ENCODE results near the gene PCID2. TPM values are rescaled to one million over a fixed set of nuclear protein-coding genes. Genes with fewer than 3 reads are reported as not detected.

The PCID2 gene
- polyA plus RNA-seq, 3 donors from 2014 or later = 47.8 to 63.2 (median 60.2) TPM

GRCh38 chr13:113151745-113152690, 56.5 kb downstream of the PCID2 start:
- Mint-ChIP-seq H3K27me3 (ENCODE audit: low read depth in 3 of 3) (peaks cover 18 to 29% (median 24%) of the 10 kb centered on the region in 3 donors), H3K36me3 (no peaks in the 10 kb centered on the region), H3K4me3 (peak overlapping the region; percentile 79 to 94 (median 87)), H3K27ac (peak overlapping the region; percentile 68 to 96 (median 91)), H3K9me3 (no peaks in the 10 kb centered on the region), H3K4me1 (peaks cover 25 to 30% of the 10 kb centered on the region in 2 donors)
- DNase-seq = peak in 1 of 3 donors; percentile 28

GRCh38 chr13:113150550-113151365, 57.7 kb downstream of the PCID2 start:
- Mint-ChIP-seq H3K9me3 (no peaks in the 10 kb centered on the region), H3K4me1 (peaks cover 25 to 30% of the 10 kb centered on the region in 2 donors), H3K27me3 (ENCODE audit: low read depth in 3 of 3) (peaks cover 18 to 29% (median 24%) of the 10 kb centered on the region in 3 donors), H3K27ac (no peak overlapping the region), H3K4me3 (peak overlapping the region in 1 of 5 donors; percentile 10), H3K36me3 (no peaks in the 10 kb centered on the region)
- no peak for DNase-seq

- H3K27ac Mint-ChIP-seq = no peak overlapping the region
- H3K9me3 Mint-ChIP-seq = no peaks in the 10 kb centered on the region
- no peaks in the 10 kb centered on the region for H3K36me3 Mint-ChIP-seq
- no peak overlapping the region for H3K4me3 Mint-ChIP-seq
- DNase-seq = no peak
- H3K27me3 Mint-ChIP-seq (ENCODE audit: low read depth in 3 of 3) = peaks cover 16 to 29% (median 20%) of the 10 kb centered on the region in 3 donors
- peaks cover 21 to 25% of the 10 kb centered on the region in 2 donors for H3K4me1 Mint-ChIP-seq
Observed at GRCh38 chr13:113149711-113150549, 58.5 kb downstream of the PCID2 start.

- no peak for DNase-seq
Observed at GRCh38 chr13:113148940-113149503, 59.4 kb downstream of the PCID2 start.

GRCh38 chr13:113148407-113148806, 60.1 kb downstream of the PCID2 start:
- peaks cover 9 to 18% (median 11%) of the 10 kb centered on the region in 3 donors for H3K27me3 Mint-ChIP-seq (ENCODE audit: low read depth in 3 of 3)
- no peaks in the 10 kb centered on the region for H3K9me3 Mint-ChIP-seq
- DNase-seq = no peak
- peaks cover 11 to 14% of the 10 kb centered on the region in 2 donors for H3K4me1 Mint-ChIP-seq
- H3K27ac Mint-ChIP-seq = no peak overlapping the region
- no peaks in the 10 kb centered on the region for H3K36me3 Mint-ChIP-seq
- no peak overlapping the region for H3K4me3 Mint-ChIP-seq

More at GRCh38 chr13:113148940-113149503, 59.4 kb downstream of the PCID2 start:
- no peaks in the 10 kb centered on the region for H3K36me3 Mint-ChIP-seq
- H3K27me3 Mint-ChIP-seq (ENCODE audit: low read depth in 3 of 3) = peaks cover 14 to 23% (median 15%) of the 10 kb centered on the region in 3 donors
- no peaks in the 10 kb centered on the region for H3K9me3 Mint-ChIP-seq
- no peak overlapping the region for H3K4me3 Mint-ChIP-seq
- H3K27ac Mint-ChIP-seq = no peak overlapping the region
- peaks cover 15 to 18% of the 10 kb centered on the region in 2 donors for H3K4me1 Mint-ChIP-seq

GRCh38 chr13:113147206-113147605, 61.3 kb downstream of the PCID2 start:
- Mint-ChIP-seq H3K4me1 (peaks cover 3 to 6% of the 10 kb centered on the region in 2 donors), H3K4me3 (no peak overlapping the region)

GRCh38 chr13:113146750-113147149, 61.7 kb downstream of the PCID2 start:
- DNase-seq = no peak
- H3K4me3 Mint-ChIP-seq = no peak overlapping the region
- H3K27ac Mint-ChIP-seq = no peak overlapping the region
- H3K36me3 Mint-ChIP-seq = no peaks in the 10 kb centered on the region
- no peaks in the 10 kb centered on the region for H3K9me3 Mint-ChIP-seq
- H3K27me3 Mint-ChIP-seq (ENCODE audit: low read depth in 3 of 3) = peaks cover 0 to 9% (median 5%) of the 10 kb centered on the region in 3 donors
- peaks cover 0 to 3% of the 10 kb centered on the region in 2 donors for H3K4me1 Mint-ChIP-seq

More at GRCh38 chr13:113147206-113147605, 61.3 kb downstream of the PCID2 start:
- DNase-seq = no peak
- Mint-ChIP-seq H3K9me3 (no peaks in the 10 kb centered on the region), H3K27ac (no peak overlapping the region), H3K27me3 (ENCODE audit: low read depth in 3 of 3) (peaks cover 2 to 9% (median 5%) of the 10 kb centered on the region in 3 donors), H3K36me3 (no peaks in the 10 kb centered on the region)

GRCh38 chr13:113145911-113146598, 62.4 kb downstream of the PCID2 start:
- no peaks in the 10 kb centered on the region for H3K36me3 Mint-ChIP-seq
- no peak overlapping the region for H3K27ac Mint-ChIP-seq
- peaks cover 0 to 9% (median 2%) of the 10 kb centered on the region in 3 donors for H3K27me3 Mint-ChIP-seq (ENCODE audit: low read depth in 3 of 3)
- no peaks in the 10 kb centered on the region for H3K9me3 Mint-ChIP-seq
- H3K4me3 Mint-ChIP-seq = no peak overlapping the region
- no peak for DNase-seq
- peaks cover 0 to under 1% of the 10 kb centered on the region in 2 donors for H3K4me1 Mint-ChIP-seq

- DNase-seq = no peak
Observed at GRCh38 chr13:113145496-113145895, 63.0 kb downstream of the PCID2 start.

GRCh38 chr13:113144255-113144629, 64.2 kb downstream of the PCID2 start:
- Mint-ChIP-seq H3K27ac (no peak overlapping the region), H3K27me3 (ENCODE audit: low read depth in 3 of 3) (peaks cover 0 to 7% (median 0%) of the 10 kb centered on the region in 3 donors), H3K9me3 (no peaks in the 10 kb centered on the region), H3K36me3 (no peaks in the 10 kb centered on the region), H3K4me3 (no peak overlapping the region), H3K4me1 (no peaks in the 10 kb centered on the region)
- DNase-seq = no peak

More at GRCh38 chr13:113145496-113145895, 63.0 kb downstream of the PCID2 start:
- Mint-ChIP-seq H3K9me3 (no peaks in the 10 kb centered on the region), H3K4me1 (no peaks in the 10 kb centered on the region), H3K4me3 (no peak overlapping the region), H3K36me3 (no peaks in the 10 kb centered on the region), H3K27ac (no peak overlapping the region), H3K27me3 (ENCODE audit: low read depth in 3 of 3) (peaks cover 0 to 9% (median 2%) of the 10 kb centered on the region in 3 donors)

GRCh38 chr13:113143466-113144254, 64.8 kb downstream of the PCID2 start:
- H3K27ac Mint-ChIP-seq = no peak overlapping the region
- H3K27me3 Mint-ChIP-seq (ENCODE audit: low read depth in 3 of 3) = peaks cover 0 to 7% (median 0%) of the 10 kb centered on the region in 3 donors
- no peaks in the 10 kb centered on the region for H3K4me1 Mint-ChIP-seq
- DNase-seq = no peak
- no peak overlapping the region for H3K4me3 Mint-ChIP-seq
- no peaks in the 10 kb centered on the region for H3K9me3 Mint-ChIP-seq
- H3K36me3 Mint-ChIP-seq = no peaks in the 10 kb centered on the region

- Mint-ChIP-seq H3K9me3 (no peaks in the 10 kb centered on the region), H3K27me3 (ENCODE audit: low read depth in 3 of 3) (peaks cover 0 to 5% (median 0%) of the 10 kb centered on the region in 3 donors), H3K4me1 (no peaks in the 10 kb centered on the region), H3K36me3 (no peaks in the 10 kb centered on the region), H3K27ac (peak overlapping the region in 1 of 6 donors; percentile 71), H3K4me3 (no peak overlapping the region)
- DNase-seq = no peak
Observed at GRCh38 chr13:113142876-113143275, 65.6 kb downstream of the PCID2 start.

All from immature natural killer cell (primary cell).